NB4 (cell line): ENCODE data around the gene PHKB.

Experiments used
- POLR2A ChIP-seq: IDR thresholded peaks from 2 replicates; pipeline ENCODE4 v1.6.1; 2011; ENCODE audit warnings: mild to moderate bottlenecking; ENCODE audit not compliant: insufficient read length; ENCODE audit errors: extremely low read depth
- TF ChIP-seq, protein P1 (sequence below): IDR thresholded peaks from one replicate; pipeline ENCODE4 v1.5.1; 2012; ENCODE audit warnings: low read depth, low read length

- TF ChIP-seq, protein P1, sequence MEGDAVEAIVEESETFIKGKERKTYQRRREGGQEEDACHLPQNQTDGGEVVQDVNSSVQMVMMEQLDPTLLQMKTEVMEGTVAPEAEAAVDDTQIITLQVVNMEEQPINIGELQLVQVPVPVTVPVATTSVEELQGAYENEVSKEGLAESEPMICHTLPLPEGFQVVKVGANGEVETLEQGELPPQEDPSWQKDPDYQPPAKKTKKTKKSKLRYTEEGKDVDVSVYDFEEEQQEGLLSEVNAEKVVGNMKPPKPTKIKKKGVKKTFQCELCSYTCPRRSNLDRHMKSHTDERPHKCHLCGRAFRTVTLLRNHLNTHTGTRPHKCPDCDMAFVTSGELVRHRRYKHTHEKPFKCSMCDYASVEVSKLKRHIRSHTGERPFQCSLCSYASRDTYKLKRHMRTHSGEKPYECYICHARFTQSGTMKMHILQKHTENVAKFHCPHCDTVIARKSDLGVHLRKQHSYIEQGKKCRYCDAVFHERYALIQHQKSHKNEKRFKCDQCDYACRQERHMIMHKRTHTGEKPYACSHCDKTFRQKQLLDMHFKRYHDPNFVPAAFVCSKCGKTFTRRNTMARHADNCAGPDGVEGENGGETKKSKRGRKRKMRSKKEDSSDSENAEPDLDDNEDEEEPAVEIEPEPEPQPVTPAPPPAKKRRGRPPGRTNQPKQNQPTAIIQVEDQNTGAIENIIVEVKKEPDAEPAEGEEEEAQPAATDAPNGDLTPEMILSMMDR = no peak
- no peak for TF ChIP-seq POLR2A
Observed at GRCh38 chr16:47577029-47577428, 115.9 kb downstream of the PHKB start.
